Measurements from ENCODE around the gene NOCT.
A peak's percentile ranks its signal among the peaks of the same experiment; 100 is the strongest.
"Not testable (repeated sequence)": the region's sequence is repeated elsewhere in the genome, so short reads cannot be mapped to it uniquely, and the experiment has no call there.

The NOCT gene

DNA sequence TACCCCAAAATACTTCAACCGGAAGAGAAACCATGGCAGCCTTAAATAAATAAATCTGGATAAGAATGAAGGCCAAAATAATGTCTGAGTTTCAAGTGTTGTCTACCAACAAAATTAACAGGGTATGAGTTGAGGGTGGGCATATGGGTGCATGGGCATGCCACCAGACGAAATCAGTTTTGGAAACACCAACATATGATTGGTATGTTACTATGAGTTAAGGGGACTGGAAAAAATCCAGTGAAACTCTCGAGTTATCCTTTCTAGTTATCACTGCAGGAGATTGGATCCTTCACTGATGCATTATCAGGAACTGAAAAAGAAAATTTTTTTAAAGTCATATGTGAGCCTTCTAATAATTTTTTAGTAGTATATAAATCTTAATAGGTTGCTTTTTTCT is 32.4 kb downstream of the NOCT start:
- no peak for DNase-seq (ENCODE audit: low spot score)

DNA sequence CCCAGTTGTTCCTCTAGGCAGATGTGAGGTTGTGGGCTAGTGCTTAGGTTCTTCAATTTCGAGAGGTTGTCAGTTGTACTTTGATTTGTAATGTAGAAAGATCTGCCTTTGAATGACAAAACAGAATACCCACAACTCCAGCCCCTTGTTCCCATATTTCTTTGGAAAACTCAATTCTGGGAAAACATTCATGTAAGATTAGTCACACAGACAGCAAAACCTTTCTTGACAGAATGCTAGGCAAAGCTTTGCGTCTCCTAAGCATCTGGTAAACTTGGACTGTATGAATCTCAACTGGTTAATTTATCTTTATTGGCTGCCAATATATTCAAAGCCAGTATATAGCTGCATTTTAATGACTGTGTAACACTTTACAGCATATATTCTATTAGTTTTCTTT is 34.9 kb downstream of the NOCT start:
- no peak for DNase-seq (ENCODE audit: low spot score)

DNA sequence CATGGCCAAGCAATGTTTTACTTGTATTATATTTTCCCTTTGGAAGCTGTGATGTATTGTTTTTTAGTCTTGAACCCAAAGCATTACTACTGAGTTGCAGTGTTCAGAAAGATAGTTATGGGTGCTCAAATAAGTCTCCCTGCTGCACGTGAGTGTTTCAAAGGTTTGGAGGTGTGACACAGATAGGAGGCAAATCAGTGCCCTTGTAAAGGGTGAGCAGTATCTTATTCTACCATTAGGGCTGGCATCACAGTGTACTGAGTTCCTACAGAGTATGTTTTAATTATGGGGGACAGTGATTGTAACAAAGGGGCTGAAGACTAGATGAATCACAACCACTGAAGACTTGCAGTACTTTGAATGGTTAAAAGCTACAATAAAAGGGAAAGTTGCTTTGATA is 38.3 kb downstream of the NOCT start:
- no peak for DNase-seq (ENCODE audit: low spot score)

DNA sequence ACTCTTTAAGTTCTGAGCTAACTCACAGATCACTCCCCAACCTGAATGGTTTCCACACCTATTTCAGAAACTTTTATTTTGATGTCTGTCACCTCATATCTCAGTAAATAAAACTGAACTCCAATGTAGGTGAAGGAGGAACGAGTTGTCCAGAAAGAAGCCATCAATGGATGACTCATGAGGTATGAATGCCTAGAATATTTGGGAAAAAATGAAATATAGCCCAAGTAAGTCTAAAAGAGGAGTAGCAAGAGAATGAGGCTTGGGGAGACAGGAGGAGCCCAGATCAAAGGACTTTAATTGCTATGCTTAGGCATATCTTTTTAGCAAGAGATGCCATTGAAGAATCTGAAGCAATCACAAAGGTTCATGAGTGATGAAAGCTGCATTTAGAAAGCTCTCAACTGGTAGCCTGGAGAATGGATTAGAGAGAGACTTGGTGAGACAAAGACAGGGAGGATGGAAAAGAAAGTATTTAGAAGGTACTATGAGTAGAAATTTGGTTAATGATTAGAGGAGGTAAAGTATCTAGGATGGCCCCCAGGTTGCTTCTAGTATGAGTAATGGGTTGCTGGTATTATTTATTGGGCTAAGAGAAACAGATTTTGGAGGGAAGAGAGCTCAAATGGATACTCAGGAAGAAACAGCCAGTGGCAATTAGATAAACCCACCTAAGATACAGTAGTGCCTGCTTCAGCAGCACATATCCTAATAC is 39.4 kb downstream of the NOCT start:
- DNase-seq (ENCODE audit: low spot score), result no peak

DNA sequence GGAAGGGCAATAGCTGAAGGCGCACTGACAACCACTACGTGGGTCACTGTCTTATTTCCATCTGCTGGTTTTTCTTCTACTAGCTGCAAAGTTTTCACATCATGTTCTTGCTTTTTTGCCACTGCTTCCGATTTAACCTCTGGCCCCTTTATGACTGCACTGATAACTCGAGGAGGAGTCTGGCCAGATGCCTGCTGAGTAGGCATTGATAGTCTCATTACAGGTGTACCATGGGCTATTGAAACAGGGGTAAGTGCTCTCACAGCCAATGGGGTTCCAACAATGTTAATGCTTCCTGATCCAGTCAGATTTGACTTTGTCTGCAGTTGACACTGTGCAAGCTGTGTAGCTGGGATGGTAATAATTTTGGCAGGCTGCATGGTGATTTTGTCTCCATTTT is 43.4 kb downstream of the NOCT start:
- DNase-seq (ENCODE audit: low spot score), result not testable (repeated sequence)

DNA sequence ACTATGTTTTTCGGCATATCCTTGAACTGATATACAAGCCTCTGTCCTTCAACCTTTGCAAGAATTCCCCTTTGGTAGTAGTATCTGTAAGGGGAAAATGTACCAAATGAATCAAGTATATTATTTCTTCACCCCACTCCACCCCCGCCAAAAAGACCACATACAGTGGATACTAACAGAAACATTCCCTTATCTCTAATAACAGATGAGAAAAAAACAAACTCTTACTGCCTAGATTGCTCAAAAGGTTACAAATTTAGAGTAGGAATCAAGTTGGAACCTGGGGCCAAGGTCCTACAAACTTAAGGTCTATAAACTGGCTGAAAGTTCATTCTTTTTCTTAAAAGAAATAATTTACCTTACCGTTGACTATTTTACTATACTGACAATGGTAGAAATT is 45.0 kb downstream of the NOCT start:
- no peak for DNase-seq (ENCODE audit: low spot score)

DNA sequence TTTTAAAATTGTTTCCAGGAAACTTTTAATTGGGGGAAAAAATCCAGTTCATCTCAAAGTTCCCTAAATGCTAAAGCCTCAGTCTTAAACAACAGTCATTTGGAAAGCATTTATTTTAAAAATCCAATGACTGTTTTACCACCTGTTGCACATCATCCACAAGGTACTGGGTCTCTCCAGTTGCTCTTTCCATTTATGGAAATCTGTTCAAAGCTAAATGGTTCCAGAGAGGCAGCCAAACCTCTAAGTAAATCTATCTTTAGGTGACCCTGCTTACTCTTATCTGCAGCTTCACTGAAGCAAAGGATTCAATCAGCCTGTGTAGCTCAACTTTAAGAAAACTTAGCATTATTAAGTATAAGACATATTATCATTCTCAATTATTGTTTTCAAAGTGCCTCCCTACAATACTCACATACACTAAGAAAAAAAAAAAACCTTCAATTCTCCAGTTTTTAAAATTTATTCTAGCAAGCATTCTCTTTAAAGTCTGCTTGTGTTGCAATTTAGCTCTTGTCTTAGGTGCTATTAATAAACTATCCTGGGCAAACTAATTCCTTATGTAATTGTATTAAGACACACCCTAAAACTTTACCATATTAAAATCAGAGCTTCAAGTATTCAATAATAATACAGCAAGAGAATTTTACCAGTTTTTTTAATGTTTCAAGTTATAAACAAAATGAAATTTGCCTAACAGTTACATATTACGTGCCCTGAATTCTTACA is 60.6 kb downstream of the NOCT start:
- DNase-seq (ENCODE audit: low spot score), result no peak

DNA sequence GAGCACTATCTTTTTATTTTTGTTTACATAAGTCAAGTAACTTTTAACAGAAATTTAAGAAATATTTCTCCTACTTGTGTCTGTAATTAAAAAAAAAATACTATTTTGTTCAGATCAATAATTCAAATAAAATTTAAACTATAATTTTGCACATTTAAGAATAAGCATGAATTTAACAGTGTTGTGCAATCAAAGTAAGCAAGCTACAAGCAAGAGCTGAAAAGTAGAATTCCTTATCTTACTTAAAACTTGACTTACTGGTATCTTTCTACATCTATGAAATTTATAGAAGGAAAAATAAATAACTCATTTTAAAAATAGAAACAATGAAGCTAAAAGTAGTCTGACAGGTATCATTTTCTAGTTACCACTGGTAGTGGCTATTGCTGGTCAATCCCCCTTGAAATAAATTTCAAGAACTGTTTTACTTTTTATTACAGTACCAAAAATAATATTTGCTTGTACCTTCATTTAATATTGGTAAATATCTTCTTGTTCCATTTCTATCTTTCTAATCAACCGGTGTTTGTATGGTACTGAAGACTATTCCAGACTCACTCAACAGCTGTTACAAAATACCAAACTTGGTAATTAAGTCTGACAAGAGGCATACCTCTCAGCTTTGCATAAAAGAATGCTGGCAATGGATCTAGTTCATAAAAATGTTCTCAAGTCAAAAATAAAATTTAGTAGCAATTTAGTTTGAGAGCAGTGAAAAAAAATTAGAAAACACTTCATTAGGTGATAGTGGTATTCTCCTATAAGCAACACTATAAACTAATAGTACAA is 62.2 kb downstream of the NOCT start:
- DNase-seq (ENCODE audit: low spot score), result no peak

DNA sequence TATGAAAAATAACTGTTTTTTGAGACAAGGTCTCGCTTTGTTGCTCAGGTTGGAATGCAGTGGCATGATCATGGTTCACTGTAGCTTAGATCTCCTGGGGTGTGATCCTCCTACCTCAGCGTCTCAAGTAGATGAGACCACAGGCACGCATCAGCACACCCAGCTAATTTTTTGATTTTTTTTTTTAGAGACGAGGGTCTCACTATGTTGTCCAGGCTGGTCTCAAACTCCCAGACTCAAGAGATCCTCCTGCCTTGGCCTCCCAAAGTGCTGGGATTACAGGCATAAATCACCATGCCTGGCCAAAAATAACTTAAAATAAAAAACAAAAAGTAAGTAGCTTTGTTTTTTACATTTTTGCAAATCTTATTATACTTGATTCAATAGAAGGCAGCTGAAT is 63.3 kb downstream of the NOCT start:
- no peak for DNase-seq (ENCODE audit: low spot score)

DNA sequence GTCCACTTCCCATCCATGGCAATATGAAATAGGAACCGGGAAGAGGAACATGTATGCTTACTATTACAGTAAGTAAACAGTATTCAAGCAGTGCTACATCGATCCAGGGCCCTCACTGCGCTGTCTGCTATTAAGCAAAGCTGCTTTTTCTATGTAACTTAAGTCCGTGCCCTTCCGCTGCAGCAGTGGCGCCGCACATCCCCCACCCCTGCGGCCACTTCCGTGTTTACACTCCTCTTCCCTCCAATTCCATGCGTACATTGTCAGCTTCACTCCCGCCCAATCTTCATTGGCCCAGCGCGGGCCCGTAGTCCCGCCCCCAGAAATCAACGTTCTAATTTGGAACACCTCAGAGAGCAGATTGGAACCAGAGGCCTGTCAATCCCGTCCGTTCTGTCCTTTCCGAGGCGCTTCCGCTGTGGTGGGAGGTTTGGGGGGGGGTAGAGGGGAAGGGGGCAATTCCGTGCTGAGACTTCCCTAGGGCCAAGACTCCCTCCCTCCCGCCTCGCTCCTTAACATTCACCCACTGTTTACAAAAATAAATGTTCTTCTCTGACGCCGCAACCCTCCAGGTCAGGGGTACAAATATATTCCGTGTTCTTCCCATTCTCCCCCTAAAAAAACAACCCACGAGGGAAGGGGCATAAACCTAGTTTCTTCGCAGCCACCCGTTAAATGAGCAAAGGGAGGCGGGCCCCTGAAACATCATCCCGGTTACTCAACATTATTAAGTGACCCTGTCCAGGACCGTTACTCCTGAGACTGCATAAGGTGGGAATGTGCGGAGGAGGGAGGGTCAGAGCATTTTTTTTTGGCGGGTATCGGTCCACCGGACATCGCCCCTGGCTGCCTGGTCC is 67.4 kb downstream of the NOCT start:
- DNase-seq (ENCODE audit: low spot score), result peak; percentile 98

DNA sequence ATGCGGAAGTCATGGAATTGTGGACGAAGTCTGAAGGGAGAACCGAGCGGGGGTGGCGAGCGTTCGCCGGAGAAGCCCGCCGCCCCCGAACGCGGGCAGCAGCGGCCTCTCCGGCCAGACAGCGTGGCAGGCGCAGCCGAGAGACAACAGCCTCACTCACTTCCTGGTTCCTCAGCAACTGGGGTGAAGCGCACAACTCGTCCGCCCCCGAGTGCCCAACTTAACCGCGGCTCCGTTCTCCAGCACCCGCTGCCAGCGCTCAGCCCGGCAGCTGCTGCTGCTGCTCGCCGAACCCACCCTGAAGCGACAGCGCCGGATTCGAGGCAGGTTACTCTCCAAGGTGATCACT is 68.0 kb downstream of the NOCT start:
- peak; percentile 51 for DNase-seq (ENCODE audit: low spot score)

DNA sequence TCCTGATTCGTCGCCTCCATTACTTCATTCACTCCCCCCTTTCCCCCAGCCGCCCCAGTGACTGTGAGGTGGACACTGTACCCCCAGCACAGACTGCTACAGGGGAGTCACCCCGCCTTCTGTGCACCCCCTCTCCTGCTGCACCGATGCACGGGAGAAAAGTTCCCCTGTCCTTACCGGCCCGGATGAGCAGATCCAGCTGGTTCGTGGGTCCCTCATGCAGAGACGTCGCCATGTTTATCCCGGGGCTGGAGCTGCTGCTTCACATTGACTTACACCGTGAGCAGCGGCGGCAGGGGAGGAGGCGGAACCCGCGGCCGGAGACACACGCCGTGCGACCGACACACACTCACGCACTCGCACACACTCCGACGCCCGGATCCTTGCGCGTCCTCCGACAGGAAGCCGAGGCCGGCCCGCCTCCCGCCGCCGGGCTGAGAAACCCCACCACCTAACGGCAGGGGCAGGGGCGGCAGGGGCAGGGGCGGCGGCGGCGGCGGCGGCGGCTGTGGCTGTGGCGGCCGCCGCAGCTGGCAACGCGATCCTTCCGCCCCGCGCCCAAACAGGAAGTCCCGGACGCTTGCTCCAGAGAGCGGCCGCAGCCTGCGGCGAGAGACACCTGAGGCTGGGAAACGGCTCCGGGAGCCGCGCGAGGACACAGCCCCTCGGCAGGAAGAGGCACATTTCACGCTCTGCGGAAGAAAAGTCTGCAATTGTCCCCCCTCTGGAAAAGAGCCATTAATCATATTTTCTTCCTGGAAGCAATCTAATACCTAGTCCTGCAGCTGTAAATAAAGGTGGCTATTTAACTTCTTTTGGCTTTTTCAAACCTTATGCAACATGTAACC is 68.6 kb downstream of the NOCT start:
- DNase-seq (ENCODE audit: low spot score), result peak; percentile 89

DNA sequence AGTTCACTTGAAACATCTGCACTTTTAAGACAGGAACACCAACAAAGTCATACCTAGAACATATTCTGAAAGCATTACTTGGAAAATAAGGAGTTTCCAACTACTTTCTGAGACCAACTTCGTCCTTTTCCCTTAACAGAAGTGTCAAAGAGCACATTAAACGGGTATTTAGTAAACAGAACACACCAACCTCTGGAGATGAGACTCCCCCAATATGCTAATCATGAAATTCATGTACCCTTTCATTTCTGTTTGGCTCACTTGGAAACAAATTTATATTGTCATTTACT is 69.2 kb downstream of the NOCT start:
- DNase-seq (ENCODE audit: low spot score), result no peak

DNA sequence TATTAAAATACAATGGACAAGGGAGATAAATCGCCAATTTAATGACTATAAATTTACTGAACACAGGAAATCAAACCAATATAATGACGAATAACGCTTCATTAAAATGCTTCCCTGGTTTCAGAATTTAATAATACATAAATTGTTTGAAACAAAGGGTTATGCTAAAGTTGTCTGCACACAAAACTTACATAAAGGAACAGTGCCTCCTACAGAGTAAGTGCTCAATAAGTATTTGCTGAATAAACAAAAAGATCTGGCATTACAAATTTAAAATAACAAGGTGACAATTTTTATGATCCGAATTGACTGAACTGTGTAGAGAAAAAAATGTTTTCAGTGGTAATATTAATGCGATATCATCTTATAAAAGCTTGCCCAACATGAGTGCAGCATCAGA is 69.6 kb downstream of the NOCT start:
- DNase-seq (ENCODE audit: low spot score), result no peak

DNA sequence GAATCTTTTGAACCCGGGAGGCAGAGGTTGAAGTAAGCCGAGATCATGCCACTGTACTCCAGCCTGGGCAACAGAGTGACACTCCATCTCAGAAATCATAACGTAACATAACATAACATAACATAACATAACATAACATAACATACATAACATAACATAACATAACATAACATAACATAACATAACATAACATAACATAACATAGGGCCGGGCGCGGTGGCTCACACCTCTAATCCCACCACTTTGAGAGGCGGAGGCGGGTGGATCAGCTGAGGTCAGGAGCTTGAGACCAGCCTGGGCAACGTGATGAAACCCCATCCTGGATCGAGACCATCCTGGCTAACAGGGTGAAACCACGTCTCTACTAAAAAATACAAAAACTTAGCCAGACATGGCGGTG is 76.7 kb downstream of the NOCT start:
- DNase-seq (ENCODE audit: low spot score), result no peak

Small RNAs within 50 kb of the gene (small RNA-seq; reads per million reads assigned to genes)
- 0 reads per million in 2 experiments for gene RNU6-531P

Measured in SK-N-DZ (cell line).